Measurements from ENCODE around the gene RNASE3. TPM values are rescaled to one million over a fixed set of nuclear protein-coding genes. Genes with fewer than 3 reads are reported as not detected.
"Not testable (repeated sequence)": the region's sequence is repeated elsewhere in the genome, so short reads cannot be mapped to it uniquely, and the experiment has no call there.

RNASE3 gene
- total RNA-seq, 2 experiments from 2014 or later, result not detected

DNA sequence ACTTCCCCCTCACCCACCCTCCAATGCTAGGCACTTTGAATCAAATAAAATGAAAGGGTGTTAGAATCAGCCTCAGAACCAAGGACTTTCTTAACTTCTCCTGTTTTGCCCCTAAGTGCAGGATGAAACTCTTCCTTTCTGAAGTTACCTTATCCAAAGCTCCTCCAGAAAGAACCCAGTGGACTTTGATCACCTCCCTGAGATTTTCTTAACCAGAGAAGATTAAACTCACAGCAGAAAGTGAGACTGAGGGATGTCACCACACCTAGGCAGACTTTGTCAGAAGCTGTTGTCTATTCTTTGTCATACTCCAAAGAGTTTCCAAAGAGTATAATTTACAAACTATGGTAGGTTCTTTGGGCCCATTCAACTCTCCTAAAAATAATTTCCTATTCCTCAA is 14.2 kb upstream of the RNASE3 start:
- Mint-ChIP-seq H3K4me3 (no peak overlapping the region), H3K4me1 (peaks cover 23% of the 10 kb centered on the region), H3K27me3 (peaks cover 22% of the 10 kb centered on the region), H3K27ac (no peak overlapping the region), H3K9me3 (no peaks in the 10 kb centered on the region), H3K36me3 (ENCODE audit: low read depth) (no peaks in the 10 kb centered on the region)
- ChIA-PET CTCF (interaction anchor here (1.0 to 1.1 kb wide), 2 partner anchors 21 to 94 kb away, joined by 3 to 5 read pairs; no protein-coding TSS in a partner anchor), POLR2A (no interaction called here)
- no peak for DNase-seq

DNA sequence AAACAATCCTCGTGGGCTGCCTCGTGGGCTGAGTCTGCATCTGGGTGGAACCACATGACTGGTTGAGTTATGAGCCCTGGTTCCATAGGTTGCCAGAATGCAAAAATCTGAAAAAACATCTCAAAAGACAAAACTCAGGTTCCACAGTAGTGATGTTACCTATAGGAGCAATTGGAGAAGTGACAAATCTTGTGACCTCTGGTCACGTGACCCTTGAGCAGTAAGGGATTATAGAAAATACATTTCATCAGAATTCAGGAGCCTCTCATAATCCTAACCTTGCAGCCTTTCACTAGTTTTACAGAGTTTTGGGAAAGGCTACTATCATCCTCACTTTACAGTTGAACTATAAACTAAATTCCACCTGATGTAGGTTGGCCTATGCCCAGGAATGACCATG is 12.5 kb upstream of the RNASE3 start:
- Mint-ChIP-seq H3K36me3 (ENCODE audit: low read depth) (no peaks in the 10 kb centered on the region), H3K4me3 (no peak overlapping the region), H3K27me3 (peaks cover 22% of the 10 kb centered on the region), H3K4me1 (peaks cover 13% of the 10 kb centered on the region), H3K27ac (no peak overlapping the region), H3K9me3 (no peaks in the 10 kb centered on the region)
- no peak for DNase-seq
- CTCF ChIA-PET, result no interaction called here
- POLR2A ChIA-PET, result no interaction called here

DNA sequence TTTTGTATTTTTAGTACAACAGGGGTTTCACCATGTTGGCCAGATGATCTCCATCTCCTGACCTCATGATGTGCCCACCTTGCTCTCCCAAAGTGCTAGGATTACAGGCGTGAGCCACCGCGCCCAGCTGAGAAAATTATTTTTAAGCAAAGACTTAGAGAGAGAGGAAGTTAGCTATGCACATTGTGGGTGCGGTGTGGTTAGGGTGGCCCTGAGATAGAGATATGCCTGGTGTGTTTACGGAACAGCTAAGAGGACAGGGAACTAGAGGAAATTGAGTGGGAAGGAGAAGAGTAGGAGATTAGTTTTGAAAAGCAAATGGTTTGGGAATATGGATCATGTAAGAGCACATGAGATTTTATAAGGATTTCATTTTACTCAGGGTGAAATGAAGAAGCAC is 10.0 kb upstream of the RNASE3 start:
- DNase-seq; H3K4me1 Mint-ChIP-seq; POLR2A ChIA-PET; H3K9me3 Mint-ChIP-seq; H3K4me3 Mint-ChIP-seq; H3K36me3 Mint-ChIP-seq (ENCODE audit: low read depth); H3K27ac Mint-ChIP-seq: not testable (repeated sequence)
- peaks cover 27% of the 10 kb centered on the region for H3K27me3 Mint-ChIP-seq
- CTCF ChIA-PET, result interaction anchor here (0.9 to 1.1 kb wide), 3 partner anchors 24 to 90 kb away, joined by 3 to 6 read pairs (median 4); no protein-coding TSS in a partner anchor

DNA sequence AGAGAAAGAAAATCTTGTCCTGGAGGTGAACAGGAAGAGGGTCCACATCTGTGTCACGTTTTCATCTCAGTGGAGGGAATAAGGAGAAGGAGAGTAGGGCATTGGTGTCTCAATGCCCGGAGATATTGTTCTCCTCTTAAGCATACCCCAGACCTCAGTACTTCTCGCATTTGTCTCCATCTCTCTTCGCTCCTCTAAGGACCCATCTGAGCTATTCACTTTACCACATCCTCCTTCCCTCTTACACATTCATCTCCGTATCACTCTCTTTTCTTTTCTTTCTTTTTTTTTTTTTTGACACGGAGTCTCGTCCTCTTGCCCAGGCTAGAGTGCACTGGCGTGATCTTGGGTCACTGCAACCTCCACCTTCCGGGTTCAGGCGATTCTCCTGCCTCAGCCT is 8.4 kb upstream of the RNASE3 start:
- H3K9me3 Mint-ChIP-seq; H3K4me3 Mint-ChIP-seq; H3K4me1 Mint-ChIP-seq; CTCF ChIA-PET; H3K27ac Mint-ChIP-seq; H3K36me3 Mint-ChIP-seq (ENCODE audit: low read depth); DNase-seq; POLR2A ChIA-PET: not testable (repeated sequence)
- H3K27me3 Mint-ChIP-seq, result peaks cover 22% of the 10 kb centered on the region

DNA sequence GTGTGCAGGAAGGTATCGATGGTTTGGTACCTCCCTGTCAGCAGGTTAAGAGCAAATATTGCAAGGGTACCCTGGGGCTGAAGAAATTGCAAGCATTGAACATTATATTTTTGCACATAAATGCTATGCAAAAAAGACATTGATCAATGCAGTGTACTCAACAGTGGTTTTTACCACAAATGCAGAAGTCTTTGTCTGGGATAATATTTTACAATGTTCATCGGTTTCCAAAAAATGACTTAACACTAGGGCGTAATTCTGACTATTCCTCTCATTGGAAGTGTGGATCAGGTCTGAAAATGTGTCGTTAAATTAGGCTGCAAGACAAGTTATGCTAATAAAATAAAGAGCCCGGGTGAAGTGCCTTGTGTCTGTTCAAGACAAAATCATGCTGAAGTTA is 2.8 kb upstream of the RNASE3 start:
- H3K27ac Mint-ChIP-seq; H3K4me3 Mint-ChIP-seq; DNase-seq; H3K36me3 Mint-ChIP-seq (ENCODE audit: low read depth); POLR2A ChIA-PET; H3K4me1 Mint-ChIP-seq; H3K9me3 Mint-ChIP-seq; CTCF ChIA-PET: not testable (repeated sequence)
- peaks cover 23% of the 10 kb centered on the region for H3K27me3 Mint-ChIP-seq

DNA sequence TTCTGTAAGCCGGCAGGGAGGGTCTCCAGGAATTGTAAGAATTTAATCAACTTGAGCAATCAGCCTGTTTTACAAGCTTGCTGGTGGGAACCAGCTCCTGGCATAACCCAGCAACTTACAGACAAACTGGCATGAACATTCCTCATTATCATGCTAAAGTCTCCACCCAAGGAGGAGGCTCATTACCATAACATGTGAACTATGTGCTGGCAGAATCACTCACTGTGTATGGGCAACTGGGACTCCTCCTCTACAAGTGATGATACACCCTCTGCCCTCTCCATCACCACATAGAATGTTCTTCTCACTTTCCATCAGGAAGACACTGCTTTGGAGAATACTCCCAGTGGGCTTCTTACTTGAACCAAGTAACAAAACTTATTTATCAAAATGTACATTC is 4.1 kb downstream of the RNASE3 start:
- H3K4me1 Mint-ChIP-seq; DNase-seq; POLR2A ChIA-PET; H3K4me3 Mint-ChIP-seq; H3K27ac Mint-ChIP-seq; H3K36me3 Mint-ChIP-seq (ENCODE audit: low read depth); H3K9me3 Mint-ChIP-seq; CTCF ChIA-PET: not testable (repeated sequence)
- H3K27me3 Mint-ChIP-seq, result peaks cover 31% of the 10 kb centered on the region

DNA sequence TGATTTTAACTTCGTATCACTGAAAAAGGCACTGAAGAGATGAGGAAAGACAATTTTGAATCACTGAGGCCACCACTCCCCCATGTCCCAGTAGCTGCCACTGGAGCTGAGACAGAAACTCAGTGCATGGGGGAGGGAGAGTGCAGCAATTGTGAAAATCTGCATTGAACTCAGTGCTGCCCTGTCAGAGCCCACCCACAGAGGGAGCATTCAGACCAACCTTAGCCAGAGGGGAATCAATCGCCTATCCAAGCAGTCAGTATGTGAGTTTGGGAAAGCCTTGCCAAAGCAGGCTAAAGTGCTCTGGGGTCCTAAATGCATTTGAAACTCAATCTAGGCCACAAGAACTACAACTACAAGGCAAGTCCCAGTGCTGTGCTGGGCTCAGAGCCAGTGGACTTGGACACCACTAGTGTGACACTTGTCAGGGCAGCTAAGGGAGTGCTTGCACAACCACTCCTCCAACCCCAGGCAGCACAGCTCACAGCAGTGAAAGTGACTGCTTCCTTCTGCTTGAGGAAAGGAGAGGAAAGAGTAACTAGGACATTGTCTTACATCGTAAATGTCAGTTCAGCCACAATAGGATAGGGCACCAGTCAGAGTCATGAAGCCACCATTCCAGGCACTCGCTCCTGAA is 13.3 kb downstream of the RNASE3 start:
- peaks cover 5% of the 10 kb centered on the region for H3K9me3 Mint-ChIP-seq
- ChIA-PET POLR2A (no interaction called here), CTCF (no interaction called here)
- H3K4me3 Mint-ChIP-seq, result no peak overlapping the region
- H3K36me3 Mint-ChIP-seq (ENCODE audit: low read depth), result no peaks in the 10 kb centered on the region
- peaks cover 4% of the 10 kb centered on the region for H3K27me3 Mint-ChIP-seq
- DNase-seq, result no peak
- H3K27ac Mint-ChIP-seq, result no peak overlapping the region
- H3K4me1 Mint-ChIP-seq, result no peaks in the 10 kb centered on the region

DNA sequence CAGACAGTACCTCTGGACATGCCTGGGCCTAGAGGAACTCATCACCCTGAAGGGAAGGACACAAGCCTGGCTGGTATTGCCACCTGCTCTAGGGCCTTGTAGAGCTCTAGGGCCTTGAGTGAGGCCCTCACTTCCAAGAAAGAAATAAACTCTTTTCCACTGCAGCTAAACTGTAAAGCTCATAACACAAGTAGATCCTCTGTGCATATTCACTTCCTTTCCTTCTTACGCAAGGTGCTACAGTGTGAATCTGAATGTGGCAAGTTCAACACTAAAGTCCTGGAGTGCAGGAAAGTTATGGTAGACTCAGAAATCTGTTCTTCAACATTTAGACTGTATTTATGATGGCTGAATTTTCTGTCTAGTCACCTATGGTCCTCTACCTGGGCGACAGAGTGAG is 14.5 kb downstream of the RNASE3 start:
- H3K4me1 Mint-ChIP-seq, result no peaks in the 10 kb centered on the region
- ChIA-PET POLR2A (no interaction called here), CTCF (interaction anchor here (1.4 kb wide), 1 partner anchor 48 kb away, joined by 4 read pairs; no protein-coding TSS in a partner anchor)
- H3K4me3 Mint-ChIP-seq, result no peak overlapping the region
- DNase-seq, result no peak
- no peaks in the 10 kb centered on the region for H3K36me3 Mint-ChIP-seq (ENCODE audit: low read depth)
- peaks cover 5% of the 10 kb centered on the region for H3K27me3 Mint-ChIP-seq
- H3K9me3 Mint-ChIP-seq, result no peaks in the 10 kb centered on the region
- H3K27ac Mint-ChIP-seq, result no peak overlapping the region

DNA sequence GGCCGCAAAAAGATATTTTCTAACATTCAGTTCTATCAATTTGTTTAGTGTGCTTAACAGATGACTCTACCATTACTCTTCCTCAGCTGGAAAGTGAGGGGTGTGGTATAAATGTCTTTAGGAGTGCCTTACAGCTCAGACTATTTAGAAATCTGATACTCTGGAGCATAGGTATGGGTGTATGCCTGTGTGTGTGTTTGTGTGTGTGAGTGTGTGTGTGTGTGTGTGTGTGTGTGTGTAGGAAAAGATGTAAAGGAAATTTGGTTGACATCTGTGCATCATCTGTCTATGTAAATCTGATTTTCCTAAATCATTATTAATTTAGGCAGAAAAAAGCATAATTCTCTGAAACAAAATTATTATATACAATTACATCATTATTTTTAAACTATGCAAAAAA is 16.0 kb downstream of the RNASE3 start:
- DNase-seq, result no peak
- POLR2A ChIA-PET, result no interaction called here
- H3K4me3 Mint-ChIP-seq, result no peak overlapping the region
- H3K9me3 Mint-ChIP-seq, result no peaks in the 10 kb centered on the region
- no peaks in the 10 kb centered on the region for H3K4me1 Mint-ChIP-seq
- CTCF ChIA-PET, result no interaction called here
- no peaks in the 10 kb centered on the region for H3K36me3 Mint-ChIP-seq (ENCODE audit: low read depth)
- peaks cover 4% of the 10 kb centered on the region for H3K27me3 Mint-ChIP-seq
- no peak overlapping the region for H3K27ac Mint-ChIP-seq

DNA sequence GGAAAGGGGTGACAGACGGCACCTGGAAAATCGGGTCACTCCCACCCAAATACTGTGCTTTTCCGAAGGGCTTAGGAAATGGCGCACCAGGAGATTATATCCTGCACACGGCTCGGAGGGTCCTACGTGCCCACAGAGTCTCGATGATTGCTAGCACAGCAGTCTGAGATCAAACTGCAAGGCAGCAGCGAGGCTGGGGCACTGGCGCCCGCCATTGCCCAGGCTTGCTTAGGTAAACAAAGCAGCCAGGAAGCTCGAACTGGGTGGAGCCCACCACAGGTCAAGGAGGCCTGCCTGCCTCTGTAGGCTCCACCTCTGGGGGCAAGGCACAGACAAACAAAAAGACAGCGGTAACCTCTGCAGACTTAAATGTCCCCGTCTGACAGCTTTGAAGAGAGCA is 19.6 kb downstream of the RNASE3 start:
- CTCF ChIA-PET; POLR2A ChIA-PET; H3K27ac Mint-ChIP-seq; DNase-seq; H3K36me3 Mint-ChIP-seq (ENCODE audit: low read depth); H3K4me3 Mint-ChIP-seq; H3K4me1 Mint-ChIP-seq; H3K9me3 Mint-ChIP-seq: not testable (repeated sequence)
- H3K27me3 Mint-ChIP-seq, result peaks cover 11% of the 10 kb centered on the region

DNA sequence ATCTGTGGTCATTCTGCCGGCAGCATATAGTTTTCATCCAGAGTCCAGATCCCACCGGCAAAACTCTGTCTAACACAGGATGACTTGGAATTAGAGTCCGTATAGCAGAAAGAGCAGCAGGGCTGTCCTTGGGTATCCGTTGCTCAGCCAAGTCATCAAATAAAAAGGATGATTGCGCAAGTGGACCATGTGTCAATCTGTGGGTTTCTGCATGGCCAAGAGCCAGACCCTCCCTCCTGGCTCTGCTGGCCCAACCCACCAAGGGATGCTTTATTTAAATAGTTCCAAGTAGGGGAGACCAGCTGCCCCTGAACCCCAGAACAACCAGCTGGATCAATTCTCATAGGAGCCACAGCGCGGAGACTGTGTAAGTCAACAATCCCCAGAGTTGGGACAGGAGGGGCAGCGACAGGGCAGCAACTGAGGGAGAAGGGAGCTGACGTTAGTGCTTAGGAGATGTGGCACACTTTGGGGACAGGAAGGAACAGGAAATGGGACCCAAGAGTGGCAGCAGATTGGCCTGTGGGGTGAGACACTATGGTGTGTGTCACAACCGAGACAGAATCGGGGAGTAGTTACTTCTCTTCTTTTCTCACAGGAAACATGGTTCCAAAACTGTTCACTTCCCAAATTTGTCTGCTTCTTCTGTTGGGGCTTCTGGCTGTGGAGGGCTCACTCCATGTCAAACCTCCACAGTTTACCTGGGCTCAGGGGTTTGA is 28.0 kb downstream of the RNASE3 start:
- POLR2A ChIA-PET; DNase-seq; H3K36me3 Mint-ChIP-seq (ENCODE audit: low read depth); CTCF ChIA-PET; H3K4me1 Mint-ChIP-seq; H3K27ac Mint-ChIP-seq; H3K9me3 Mint-ChIP-seq; H3K4me3 Mint-ChIP-seq: not testable (repeated sequence)
- H3K27me3 Mint-ChIP-seq, result peaks cover 38% of the 10 kb centered on the region

DNA sequence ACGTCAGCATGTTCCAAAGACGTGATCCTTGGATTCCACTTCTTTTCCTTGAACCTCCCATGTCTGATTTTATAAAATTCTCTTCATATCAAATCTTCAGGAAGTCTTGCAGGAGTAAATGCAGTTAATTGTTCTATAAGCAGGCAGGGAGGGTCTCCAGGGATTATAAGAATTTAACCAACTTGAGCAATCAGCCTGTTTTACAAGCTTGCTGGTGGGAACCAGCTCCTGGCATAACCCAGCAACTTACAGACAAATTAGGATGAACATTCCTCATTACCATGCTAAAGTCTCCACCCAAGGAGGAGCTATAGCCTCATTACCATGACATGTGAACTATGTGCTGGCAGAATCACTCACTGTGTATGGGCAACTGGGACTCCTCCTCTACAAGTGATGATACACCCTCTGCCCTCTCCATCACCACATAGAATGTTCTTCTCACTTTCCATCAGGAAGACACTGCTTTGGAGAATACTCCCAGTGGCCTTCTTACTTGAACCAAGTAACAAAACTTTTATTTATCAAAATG is 32.6 kb downstream of the RNASE3 start:
- CTCF ChIA-PET; H3K36me3 Mint-ChIP-seq (ENCODE audit: low read depth); DNase-seq; H3K27ac Mint-ChIP-seq; H3K4me3 Mint-ChIP-seq; H3K4me1 Mint-ChIP-seq; H3K9me3 Mint-ChIP-seq; POLR2A ChIA-PET: not testable (repeated sequence)
- H3K27me3 Mint-ChIP-seq, result peaks cover 23% of the 10 kb centered on the region

DNA sequence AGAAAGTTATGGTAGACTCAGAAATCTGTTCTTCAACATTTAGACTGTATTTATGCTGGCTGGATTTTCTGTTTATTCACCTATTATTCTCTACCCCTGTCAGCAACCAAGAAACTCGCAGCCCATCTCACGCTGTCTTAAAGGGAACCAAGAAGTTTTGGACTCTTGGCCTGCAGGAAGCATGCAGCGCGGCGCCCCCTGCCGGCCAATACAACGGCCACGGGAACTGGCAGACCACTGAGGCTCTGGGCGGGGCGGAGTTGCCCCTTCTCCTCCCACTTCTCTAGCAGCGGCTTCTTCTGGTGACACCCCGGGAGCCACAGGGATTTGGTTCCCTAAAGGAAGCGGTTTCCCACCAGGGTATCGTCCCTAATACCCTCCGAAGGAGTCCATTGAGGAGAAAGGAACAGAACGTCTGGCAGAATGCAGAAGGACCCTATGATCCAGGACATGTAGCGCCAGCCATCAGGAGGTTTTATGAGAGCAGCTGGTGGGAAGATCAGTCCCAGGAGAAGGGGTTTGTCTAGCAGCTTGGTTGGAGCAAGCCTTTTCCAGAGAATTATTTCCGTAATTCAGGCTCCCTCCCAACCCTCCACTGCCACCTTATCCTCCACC is 43.1 kb downstream of the RNASE3 start:
- H3K4me3 Mint-ChIP-seq, result no peak overlapping the region
- no peaks in the 10 kb centered on the region for H3K4me1 Mint-ChIP-seq
- CTCF ChIA-PET, result interaction anchor here (1.0 to 1.5 kb wide), 2 partner anchors 37 to 75 kb away, joined by 4 read pairs; no protein-coding TSS in a partner anchor
- H3K27ac Mint-ChIP-seq, result no peak overlapping the region
- H3K9me3 Mint-ChIP-seq, result no peaks in the 10 kb centered on the region
- peak; percentile 27 for DNase-seq
- POLR2A ChIA-PET, result no interaction called here
- H3K27me3 Mint-ChIP-seq, result peaks cover 16% of the 10 kb centered on the region
- H3K36me3 Mint-ChIP-seq (ENCODE audit: low read depth), result no peaks in the 10 kb centered on the region
